Measurements from ENCODE around the gene EFL1. TPM values are rescaled to one million over a fixed set of nuclear protein-coding genes. Genes with fewer than 3 reads are reported as not detected.

The EFL1 gene
- total RNA-seq, 3 donors from 2014 or later (not counting 1 experiment from before 2014, with no cell fraction given), result 17.1 to 29.6 (median 20.6) TPM

DNA sequence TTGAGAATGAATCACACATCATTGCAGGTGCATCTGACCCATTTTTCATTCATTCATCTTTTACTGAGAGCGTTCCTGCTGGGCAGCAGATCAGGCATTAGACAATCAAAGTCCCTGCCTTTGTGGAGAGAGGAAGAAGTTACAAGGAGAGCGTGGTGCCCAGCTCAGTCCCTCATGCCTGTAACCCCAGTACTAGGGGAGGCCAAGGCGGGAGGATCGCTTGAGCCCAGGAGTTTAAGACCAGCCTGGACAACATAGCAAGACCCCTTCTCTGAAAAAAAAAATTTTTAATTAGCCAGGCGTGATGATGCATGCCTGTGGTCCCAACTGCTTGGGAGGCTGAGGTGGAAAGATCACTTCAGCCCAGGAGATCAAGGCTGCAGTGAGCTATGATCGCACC, 181.8 kb downstream of the EFL1 start:
- no peaks in the 10 kb centered on the region for H3K36me3 Mint-ChIP-seq
- no peaks in the 10 kb centered on the region for H3K36me3 ChIP-seq (ENCODE audit: control insufficient read depth, insufficient read depth, low read length)
- no peaks in the 10 kb centered on the region for H3K9me3 ChIP-seq (ENCODE audit: control insufficient read depth, insufficient read depth, low read length)
- 96% methylated on average over 6 of the region's 6 CpGs for WGBS (ENCODE audit: insufficient coverage)
- intact Hi-C loops (cut with micrococcal nuclease), result no loop called here
- H3K27ac ChIP-seq (ENCODE audit: low read length), result no peak overlapping the region
- TF ChIP-seq, protein P1, sequence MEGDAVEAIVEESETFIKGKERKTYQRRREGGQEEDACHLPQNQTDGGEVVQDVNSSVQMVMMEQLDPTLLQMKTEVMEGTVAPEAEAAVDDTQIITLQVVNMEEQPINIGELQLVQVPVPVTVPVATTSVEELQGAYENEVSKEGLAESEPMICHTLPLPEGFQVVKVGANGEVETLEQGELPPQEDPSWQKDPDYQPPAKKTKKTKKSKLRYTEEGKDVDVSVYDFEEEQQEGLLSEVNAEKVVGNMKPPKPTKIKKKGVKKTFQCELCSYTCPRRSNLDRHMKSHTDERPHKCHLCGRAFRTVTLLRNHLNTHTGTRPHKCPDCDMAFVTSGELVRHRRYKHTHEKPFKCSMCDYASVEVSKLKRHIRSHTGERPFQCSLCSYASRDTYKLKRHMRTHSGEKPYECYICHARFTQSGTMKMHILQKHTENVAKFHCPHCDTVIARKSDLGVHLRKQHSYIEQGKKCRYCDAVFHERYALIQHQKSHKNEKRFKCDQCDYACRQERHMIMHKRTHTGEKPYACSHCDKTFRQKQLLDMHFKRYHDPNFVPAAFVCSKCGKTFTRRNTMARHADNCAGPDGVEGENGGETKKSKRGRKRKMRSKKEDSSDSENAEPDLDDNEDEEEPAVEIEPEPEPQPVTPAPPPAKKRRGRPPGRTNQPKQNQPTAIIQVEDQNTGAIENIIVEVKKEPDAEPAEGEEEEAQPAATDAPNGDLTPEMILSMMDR (IDR thresholded peaks at IDR 0.05), result no peak
- no peak for DNase-seq
- ATAC-seq, result no peak
- H3K4me1 Mint-ChIP-seq, result no peaks in the 10 kb centered on the region
- peaks cover 2 to 15% of the 10 kb centered on the region in 2 donors for H3K27me3 Mint-ChIP-seq (ENCODE audit: low read depth in 2 of 2)
- no peaks in the 10 kb centered on the region for H3K9me3 Mint-ChIP-seq
- H3K27me3 ChIP-seq (ENCODE audit: control insufficient read depth, insufficient read depth, low read length), result no peaks in the 10 kb centered on the region
- peaks cover 3% of the 10 kb centered on the region for H3K4me1 ChIP-seq (ENCODE audit: control insufficient read depth, insufficient read depth, low read length)
- H3K4me3 ChIP-seq (ENCODE audit: low read length), result no peak overlapping the region
- no peak overlapping the region for H3K4me3 Mint-ChIP-seq
- no peak overlapping the region for H3K27ac Mint-ChIP-seq

Other genes with a start within 250 kb of the EFL1 start
- 1 to 10 TPM; 1.4 to 2.4 (median 1.7) TPM for gene MEX3B, start 216.7 kb downstream of the EFL1 start, total RNA-seq
- gene SAXO2, start 84 bp upstream of the EFL1 start, total RNA-seq, result 1 to 10 TPM in 2 of 3 donors, under 1 TPM in 1; 0.83 to 6.5 (median 1.6) TPM
- 1 to 10 TPM; 1.2 to 2.7 (median 1.8) TPM for gene GOLGA6L10, start 86.7 kb upstream of the EFL1 start, total RNA-seq
- 1 to 10 TPM; 1.5 to 4.3 (median 3.6) TPM for gene GOLGA6L9, start 167.1 kb upstream of the EFL1 start, total RNA-seq

Measured in natural killer cell (primary cell).